Measurements from ENCODE around the gene SRPK3.
"Not testable (repeated sequence)": the region's sequence is repeated elsewhere in the genome, so short reads cannot be mapped to it uniquely, and the experiment has no call there.

Gene SRPK3

DNA sequence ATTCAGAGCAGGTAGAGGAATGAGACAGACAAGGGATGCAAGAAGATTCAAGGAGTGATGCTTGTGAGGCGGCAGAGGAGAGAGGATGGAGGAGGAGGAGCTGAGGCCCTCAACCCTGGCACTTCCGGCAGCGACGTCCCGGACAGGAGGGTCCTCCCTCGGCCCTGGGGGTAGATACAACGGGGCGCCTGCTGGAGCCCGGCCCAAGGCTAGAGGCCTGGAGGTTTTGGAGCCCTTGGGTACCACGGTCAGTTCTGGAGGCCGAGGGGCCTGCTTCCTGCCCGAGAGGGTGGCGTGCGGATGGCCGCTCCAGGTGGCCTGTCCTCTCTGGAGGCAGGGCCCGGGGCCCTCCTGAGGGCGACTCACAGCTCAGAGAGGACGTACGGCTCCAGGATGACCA lies 27.1 kb downstream of the SRPK3 start:
- no peak for DNase-seq (ENCODE audit: low read depth)

DNA sequence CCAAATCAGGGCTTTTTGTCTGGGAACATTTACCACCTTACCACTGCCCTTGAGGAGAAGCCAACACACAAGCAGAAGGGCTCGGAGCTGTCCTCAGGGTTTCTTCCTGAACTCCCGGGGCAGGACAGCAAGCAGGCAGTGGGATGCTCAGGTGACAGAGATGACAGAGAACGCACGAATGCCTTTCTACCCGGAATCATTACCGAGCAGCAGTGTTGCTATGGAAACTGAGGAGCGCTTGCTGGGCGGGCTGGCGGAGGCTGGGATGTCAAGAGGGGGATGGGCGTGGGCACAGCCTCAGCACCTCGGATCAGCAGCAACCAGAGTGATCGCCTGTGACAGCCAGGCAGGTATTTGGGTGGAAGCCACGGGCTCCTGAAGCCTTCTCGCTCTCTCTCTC lies 31.4 kb downstream of the SRPK3 start:
- DNase-seq (ENCODE audit: low read depth) = no peak

GRCh38 chrX:153813161-153813560 lies 32.3 kb downstream of the SRPK3 start:
- no peak for DNase-seq (ENCODE audit: low read depth)

- no peak for DNase-seq (ENCODE audit: low read depth)
Observed at GRCh38 chrX:153814591-153815315, 33.9 kb downstream of the SRPK3 start.

DNA sequence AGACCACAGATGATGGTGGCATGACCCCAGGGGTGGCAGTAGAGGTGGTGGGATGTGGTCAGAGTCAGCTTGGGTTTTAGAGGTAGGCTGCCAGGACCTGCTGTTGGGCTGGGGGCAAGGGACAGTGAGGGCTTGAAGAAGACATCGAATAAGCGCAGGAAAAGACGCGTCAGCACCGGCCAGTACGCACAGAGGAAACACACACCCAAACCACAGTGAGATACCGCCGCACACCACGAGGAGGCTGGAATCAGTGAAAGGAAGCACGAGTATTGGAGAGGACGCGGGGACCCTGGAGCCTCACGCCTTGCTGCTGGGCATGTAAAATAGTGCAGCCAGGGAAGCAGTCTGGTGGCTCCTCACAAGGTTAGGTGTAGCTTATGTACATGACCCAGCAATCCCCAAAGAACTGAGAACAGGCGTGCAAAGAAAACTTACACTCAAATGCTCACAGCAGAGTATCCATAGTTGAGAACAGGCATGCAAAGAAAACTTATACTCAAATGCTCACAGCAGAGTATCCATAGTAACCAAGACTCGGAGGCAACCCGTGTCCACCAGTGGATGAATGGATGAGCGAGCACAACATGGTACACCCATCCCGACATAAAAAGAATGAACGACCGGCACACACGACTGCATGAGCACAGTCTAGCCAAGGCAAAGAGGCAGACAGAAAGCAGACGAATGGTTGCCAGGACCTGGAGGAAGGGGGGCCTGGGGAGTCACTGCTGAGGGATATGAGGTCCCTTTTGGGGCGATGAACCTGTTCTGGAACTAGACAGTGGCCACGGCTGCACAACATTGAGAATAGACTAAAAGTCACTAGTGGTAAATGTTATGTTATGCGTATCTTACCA lies 36.2 kb downstream of the SRPK3 start:
- DNase-seq (ENCODE audit: low read depth) = no peak

- not testable (repeated sequence) for DNase-seq (ENCODE audit: low read depth)
Observed at GRCh38 chrX:153818064-153818463, 37.2 kb downstream of the SRPK3 start.

- DNase-seq (ENCODE audit: low read depth) = no peak
Observed at GRCh38 chrX:153818571-153819383, 37.9 kb downstream of the SRPK3 start.

DNA sequence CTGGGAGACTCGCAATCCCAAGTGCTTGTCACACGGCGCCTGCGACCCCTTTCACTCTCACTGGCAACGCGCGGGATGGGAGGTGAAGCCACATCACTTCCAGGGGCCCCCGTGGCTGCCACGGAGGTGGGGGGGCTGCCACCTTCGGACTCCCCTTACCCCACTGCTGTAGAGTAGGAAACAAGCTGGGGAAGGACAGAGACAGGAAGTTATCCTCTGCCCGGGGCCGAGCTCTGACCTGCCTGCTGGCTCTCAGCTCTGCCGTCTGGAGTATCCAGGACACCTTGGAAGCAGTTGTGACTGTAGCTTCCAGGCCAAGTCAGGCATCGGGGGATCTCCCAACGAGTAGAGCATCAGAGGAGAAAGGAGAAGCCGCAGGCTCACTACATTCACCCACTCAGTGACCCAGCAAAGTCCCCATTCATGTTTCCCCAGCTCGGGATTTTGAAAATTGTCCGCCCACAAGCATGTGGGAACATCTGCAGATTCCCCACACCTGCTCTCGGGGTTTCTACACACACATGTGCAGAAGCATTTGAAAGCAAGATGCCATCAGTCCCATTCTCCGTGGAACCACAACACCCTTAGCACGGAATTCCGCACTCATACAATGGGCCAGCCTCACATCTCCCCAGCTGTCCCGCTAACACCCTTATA lies 38.7 kb downstream of the SRPK3 start:
- no peak for DNase-seq (ENCODE audit: low read depth)

DNA sequence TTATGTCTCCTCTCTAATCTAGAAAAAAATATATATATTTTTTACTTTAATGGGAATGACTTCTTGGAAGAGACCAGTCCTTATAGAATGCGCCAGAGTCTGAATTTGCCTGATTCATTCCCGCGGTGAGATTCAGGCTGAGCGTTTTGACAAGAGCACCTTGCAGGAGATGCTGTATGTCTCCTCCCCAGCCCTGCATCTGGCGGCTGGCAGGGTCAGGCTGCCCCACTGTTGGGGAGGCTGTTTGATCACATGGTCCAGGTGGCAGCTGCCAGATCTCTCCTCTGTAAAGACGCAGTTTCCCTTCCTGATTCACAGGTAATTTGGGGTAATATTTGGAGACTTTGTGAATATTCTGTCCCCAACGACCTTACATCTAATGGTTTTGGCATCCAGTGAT lies 39.8 kb downstream of the SRPK3 start:
- DNase-seq (ENCODE audit: low read depth) = no peak

GRCh38 chrX:153821066-153821465 lies 40.2 kb downstream of the SRPK3 start:
- DNase-seq (ENCODE audit: low read depth) = no peak

GRCh38 chrX:153824348-153824747 lies 43.5 kb downstream of the SRPK3 start:
- DNase-seq (ENCODE audit: low read depth) = no peak

DNA sequence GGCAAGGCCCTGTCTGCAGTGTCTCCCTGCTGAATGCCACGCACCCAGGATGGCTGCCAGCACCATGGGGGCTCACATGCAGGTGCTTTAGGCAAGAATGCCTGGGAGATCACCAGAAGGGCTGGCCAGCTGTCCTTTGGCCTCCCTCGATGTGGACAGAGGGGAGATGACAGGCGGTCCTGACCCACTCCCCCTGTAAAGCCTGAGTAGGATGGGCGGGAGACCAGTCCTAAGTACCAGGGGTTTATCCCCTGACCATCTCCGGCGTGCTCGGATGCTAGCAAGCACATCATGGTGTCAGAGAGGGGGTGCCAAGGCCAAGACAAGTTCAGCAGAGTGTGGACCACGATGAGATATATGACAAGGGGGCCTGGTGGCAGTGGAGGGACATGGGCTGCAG lies 44.2 kb downstream of the SRPK3 start:
- DNase-seq (ENCODE audit: low read depth) = no peak

DNA sequence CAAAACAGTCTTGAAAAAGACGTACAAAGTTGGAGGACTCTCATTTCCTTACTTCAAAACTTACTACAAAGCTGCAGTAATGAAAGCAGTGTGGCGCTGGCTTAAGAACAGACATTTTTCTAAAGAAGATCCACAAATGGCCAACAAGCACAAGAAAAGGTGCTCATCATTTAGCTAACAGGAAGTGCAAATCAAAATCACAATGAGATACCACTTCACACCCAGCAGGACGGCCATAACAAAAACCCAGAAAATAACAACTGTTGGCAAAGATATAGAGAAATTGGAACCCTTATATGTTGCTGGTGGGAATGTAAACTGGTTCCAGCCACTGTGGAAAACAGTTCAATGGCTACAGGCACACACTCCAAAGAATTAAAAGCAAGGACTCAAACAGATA lies 46.2 kb downstream of the SRPK3 start:
- DNase-seq (ENCODE audit: low read depth) = no peak

GRCh38 chrX:153827903-153828302 lies 47.1 kb downstream of the SRPK3 start:
- DNase-seq (ENCODE audit: low read depth) = no peak

DNA sequence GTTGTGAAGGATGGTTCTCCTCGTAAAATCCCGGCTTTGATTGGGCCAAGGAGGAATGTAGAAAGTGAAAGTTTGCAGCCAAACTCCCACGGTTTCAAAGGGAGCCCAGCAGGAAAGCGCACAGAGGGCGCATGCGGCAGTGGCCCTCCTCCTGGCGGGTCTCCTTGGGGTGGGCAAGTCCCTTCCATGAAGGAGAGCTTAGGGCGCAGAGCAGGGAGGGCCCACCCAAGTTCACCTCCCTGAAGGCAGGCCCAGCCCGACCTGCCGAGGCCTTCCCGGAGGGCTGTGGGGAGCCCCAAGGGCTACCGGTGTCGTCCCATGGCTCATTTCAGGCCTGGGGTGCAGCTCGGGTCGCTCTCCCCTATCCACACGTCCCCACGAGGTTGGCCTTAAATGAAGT lies 47.5 kb downstream of the SRPK3 start:
- no peak for DNase-seq (ENCODE audit: low read depth)

GRCh38 chrX:153828723-153829548 lies 48.1 kb downstream of the SRPK3 start:
- DNase-seq (ENCODE audit: low read depth) = no peak

DNA sequence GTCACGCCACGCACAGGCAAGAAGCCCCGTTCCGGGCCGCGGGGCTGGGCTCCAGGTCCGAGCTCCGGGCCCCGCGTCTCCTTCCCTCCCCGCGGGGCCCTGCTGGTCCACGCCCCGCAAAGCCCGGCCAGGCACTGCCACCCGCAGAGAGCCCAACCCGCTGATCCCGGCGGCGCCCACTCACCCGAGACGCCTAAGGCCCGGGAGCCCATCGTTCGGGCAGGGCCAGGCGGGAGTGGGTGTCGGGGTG lies 48.6 kb downstream of the SRPK3 start:
- no peak for DNase-seq (ENCODE audit: low read depth)

- no peak for DNase-seq (ENCODE audit: low read depth)
Observed at GRCh38 chrX:153829799-153830639, 49.2 kb downstream of the SRPK3 start, which contains the start of gene PDZD4. Gene PDZD4 (minus strand): TSS chrX:153830544. CDS start chrX:153830298, 246 bp downstream.

DNA sequence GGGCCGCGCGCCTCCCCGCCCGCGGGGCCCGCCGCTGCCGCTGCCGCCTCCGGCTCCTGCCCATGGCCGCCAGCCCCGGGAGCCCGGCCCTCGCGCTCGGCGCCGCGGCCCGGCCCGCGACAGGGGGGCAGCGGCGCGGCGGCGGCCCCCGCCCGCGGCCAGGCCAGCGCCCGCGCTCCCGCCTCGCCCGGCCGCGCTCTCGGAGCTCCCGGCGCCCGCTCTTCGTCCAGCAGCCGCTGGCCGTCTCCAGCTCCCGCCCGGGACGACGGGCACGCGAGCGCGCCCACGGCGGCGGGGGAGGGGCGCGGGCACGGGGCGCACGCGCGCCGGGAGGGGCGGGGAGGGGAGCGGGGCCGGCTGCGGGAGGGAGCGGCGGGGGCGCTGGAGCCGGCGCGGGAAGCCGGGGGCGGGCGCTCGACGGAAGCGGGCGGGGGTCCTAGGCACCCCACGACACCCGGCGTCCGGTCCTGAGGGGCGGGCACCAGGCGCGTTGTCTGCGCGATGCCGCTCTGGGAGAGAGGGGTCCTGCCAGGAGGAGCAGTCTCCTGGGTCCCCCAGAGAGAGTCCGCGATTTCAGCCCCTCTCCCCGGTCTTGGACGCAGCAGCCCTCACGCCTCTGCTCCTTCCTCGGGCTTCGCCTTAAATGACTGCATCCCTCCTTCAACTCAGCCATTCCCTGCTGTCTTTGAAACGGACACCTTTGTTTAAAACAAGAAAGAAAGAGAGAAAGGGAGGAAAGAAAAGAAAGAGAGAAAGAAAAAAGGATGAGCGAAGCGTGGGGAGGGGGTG lies 50.0 kb downstream of the SRPK3 start:
- DNase-seq (ENCODE audit: low read depth) = no peak

All from stromal cell of bone marrow (primary cell).